ENCODE data around the gene DPP10.
"Not testable (repeated sequence)": the region's sequence is repeated elsewhere in the genome, so short reads cannot be mapped to it uniquely, and the experiment has no call there.

Gene DPP10

DNA sequence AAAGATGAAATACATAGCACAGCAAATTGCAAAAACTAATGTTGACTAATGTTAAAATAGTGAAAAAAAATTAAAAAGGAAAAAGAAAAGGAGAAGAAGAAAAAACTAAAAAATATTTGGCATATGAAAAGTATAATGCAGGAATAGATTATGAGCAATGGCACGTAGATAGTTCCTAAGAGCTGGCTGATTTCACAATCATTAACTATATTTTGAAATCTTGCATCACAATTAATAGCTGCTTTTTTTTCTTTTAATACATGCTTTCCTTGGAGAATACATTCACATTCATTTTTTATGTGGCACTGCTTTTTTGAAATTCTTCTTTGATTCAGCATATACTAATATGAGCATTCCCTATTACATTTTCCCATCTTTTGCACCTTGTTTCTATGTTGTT is 299.8 kb downstream of the DPP10 start:
- Histone ChIP-seq H3K9me3 (ENCODE audit: insufficient read depth, low read length) (no peaks in the 10 kb centered on the region), H3K4me1 (ENCODE audit: insufficient read depth, insufficient read length) (no peaks in the 10 kb centered on the region), H3K27me3 (ENCODE audit: insufficient read depth, insufficient read length) (no peaks in the 10 kb centered on the region), H3K9ac (ENCODE audit: insufficient read length, low read depth) (no peak overlapping the region), H3K4me3 (ENCODE audit: insufficient read length, low read depth) (no peak overlapping the region), H3K36me3 (ENCODE audit: insufficient read depth, insufficient read length, low read length) (no peaks in the 10 kb centered on the region)
- TF ChIP-seq YY1 (IDR thresholded peaks at IDR 0.05; ENCODE audit: insufficient read depth, insufficient read length) (no peak), ZNF274 (IDR thresholded peaks at IDR 0.05; ENCODE audit: low read depth, low read length) (no peak), SUZ12 (IDR thresholded peaks at IDR 0.05; ENCODE audit: extremely low read depth, insufficient read depth, insufficient read length) (no peak)
- DNase-seq (ENCODE audit: low read depth, low spot score), result no peak

DNA sequence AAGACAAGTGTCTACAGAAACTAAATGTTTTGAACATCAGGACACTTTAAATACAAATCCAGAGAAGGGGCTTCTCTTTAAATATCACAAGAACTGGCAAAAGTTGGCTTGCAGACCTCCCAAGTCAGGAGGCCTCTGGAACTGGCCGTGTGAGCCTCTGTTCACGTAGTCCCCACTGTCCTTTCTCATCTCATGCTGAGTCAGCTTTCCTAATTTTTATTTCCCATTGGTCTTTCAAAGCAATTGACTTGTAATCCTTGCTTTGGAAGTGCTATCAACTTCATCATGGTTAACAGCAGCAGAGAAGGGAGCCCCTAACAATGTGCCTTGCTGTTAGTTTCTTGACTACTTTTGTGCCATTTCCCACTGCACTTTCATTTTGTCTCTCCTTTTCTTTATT is 303.3 kb downstream of the DPP10 start:
- Histone ChIP-seq H3K4me3 (ENCODE audit: insufficient read length, low read depth) (no peak overlapping the region), H3K9ac (ENCODE audit: insufficient read length, low read depth) (no peak overlapping the region), H3K9me3 (ENCODE audit: insufficient read depth, low read length) (no peaks in the 10 kb centered on the region), H3K36me3 (ENCODE audit: insufficient read depth, insufficient read length, low read length) (no peaks in the 10 kb centered on the region), H3K4me1 (ENCODE audit: insufficient read depth, insufficient read length) (no peaks in the 10 kb centered on the region), H3K27me3 (ENCODE audit: insufficient read depth, insufficient read length) (no peaks in the 10 kb centered on the region)
- no peak for TF ChIP-seq SUZ12 (IDR thresholded peaks at IDR 0.05; ENCODE audit: extremely low read depth, insufficient read depth, insufficient read length)
- no peak for TF ChIP-seq YY1 (IDR thresholded peaks at IDR 0.05; ENCODE audit: insufficient read depth, insufficient read length)
- no peak for TF ChIP-seq ZNF274 (IDR thresholded peaks at IDR 0.05; ENCODE audit: low read depth, low read length)
- no peak for DNase-seq (ENCODE audit: low read depth, low spot score)

DNA sequence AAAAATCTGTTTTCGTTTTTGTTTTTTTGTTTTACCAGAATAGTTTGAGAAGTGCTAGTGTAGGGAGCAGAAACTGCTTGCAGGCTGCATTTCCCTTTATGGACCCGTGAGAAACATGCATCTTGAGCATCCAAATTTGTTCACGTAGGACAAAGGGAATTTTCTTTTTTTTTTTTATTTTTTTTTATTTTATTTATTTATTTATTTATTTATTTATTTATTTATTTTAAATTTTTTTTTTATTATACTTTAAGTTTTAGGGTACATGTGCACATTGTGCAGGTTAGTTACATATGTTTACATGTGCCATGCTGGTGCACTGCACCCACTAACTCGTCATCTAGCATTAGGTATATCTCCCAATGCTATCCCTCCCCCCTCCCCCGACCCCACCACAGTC is 305.7 kb downstream of the DPP10 start:
- H3K9me3 ChIP-seq (ENCODE audit: insufficient read depth, low read length); H3K4me3 ChIP-seq (ENCODE audit: insufficient read length, low read depth); H3K27me3 ChIP-seq (ENCODE audit: insufficient read depth, insufficient read length); H3K36me3 ChIP-seq (ENCODE audit: insufficient read depth, insufficient read length, low read length); DNase-seq (ENCODE audit: low read depth, low spot score); H3K9ac ChIP-seq (ENCODE audit: insufficient read length, low read depth); H3K4me1 ChIP-seq (ENCODE audit: insufficient read depth, insufficient read length): not testable (repeated sequence)

DNA sequence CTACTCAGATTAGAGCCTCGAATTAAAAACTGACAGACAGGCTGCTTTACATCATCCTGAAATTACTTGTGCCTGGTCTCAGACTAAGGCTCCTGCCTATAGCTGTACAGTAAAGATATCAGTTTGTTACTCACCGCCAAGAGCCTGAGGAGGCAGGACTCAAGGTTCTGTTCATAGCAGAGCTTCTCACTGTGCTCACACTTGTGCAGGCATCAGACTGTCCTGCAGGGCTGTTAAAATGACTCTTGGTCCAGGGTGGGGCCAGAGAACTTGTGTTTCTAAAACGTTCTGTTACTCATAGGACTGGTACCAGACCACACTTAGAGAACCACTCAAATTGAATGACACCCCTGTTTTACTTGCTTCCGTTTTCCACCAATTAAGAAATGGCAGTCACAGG is 310.0 kb downstream of the DPP10 start:
- no peaks in the 10 kb centered on the region for H3K4me1 ChIP-seq (ENCODE audit: insufficient read depth, insufficient read length)
- H3K9ac ChIP-seq (ENCODE audit: insufficient read length, low read depth), result no peak overlapping the region
- no peaks in the 10 kb centered on the region for H3K36me3 ChIP-seq (ENCODE audit: insufficient read depth, insufficient read length, low read length)
- no peak overlapping the region for H3K4me3 ChIP-seq (ENCODE audit: insufficient read length, low read depth)
- no peaks in the 10 kb centered on the region for H3K27me3 ChIP-seq (ENCODE audit: insufficient read depth, insufficient read length)
- TF ChIP-seq ZNF274 (IDR thresholded peaks at IDR 0.05; ENCODE audit: low read depth, low read length), result no peak
- TF ChIP-seq SUZ12 (IDR thresholded peaks at IDR 0.05; ENCODE audit: extremely low read depth, insufficient read depth, insufficient read length), result no peak
- TF ChIP-seq YY1 (IDR thresholded peaks at IDR 0.05; ENCODE audit: insufficient read depth, insufficient read length), result no peak
- no peaks in the 10 kb centered on the region for H3K9me3 ChIP-seq (ENCODE audit: insufficient read depth, low read length)
- DNase-seq (ENCODE audit: low read depth, low spot score), result no peak

DNA sequence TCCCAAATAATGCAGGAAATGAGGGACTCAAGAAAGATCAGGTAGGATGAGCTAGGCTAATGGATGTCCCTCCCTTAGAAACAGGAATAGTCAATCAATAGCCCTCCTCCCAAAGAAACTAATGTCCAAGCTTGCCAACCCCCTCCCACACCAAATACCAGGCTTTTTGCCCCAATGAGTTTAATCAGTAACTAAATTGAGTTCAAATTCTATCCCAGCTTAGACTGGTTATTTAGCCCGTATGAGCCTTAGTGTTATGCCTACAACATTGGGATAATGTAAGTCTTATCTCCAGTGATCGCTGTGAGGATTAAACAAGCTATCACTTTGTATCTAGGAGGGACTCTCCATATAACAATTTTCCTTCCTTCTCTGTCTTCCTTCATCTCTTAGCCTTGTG is 310.7 kb downstream of the DPP10 start:
- TF ChIP-seq SUZ12 (IDR thresholded peaks at IDR 0.05; ENCODE audit: extremely low read depth, insufficient read depth, insufficient read length) (no peak), YY1 (IDR thresholded peaks at IDR 0.05; ENCODE audit: insufficient read depth, insufficient read length) (no peak), ZNF274 (IDR thresholded peaks at IDR 0.05; ENCODE audit: low read depth, low read length) (no peak)
- no peaks in the 10 kb centered on the region for H3K9me3 ChIP-seq (ENCODE audit: insufficient read depth, low read length)
- no peaks in the 10 kb centered on the region for H3K36me3 ChIP-seq (ENCODE audit: insufficient read depth, insufficient read length, low read length)
- H3K4me3 ChIP-seq (ENCODE audit: insufficient read length, low read depth), result no peak overlapping the region
- DNase-seq (ENCODE audit: low read depth, low spot score), result no peak
- no peaks in the 10 kb centered on the region for H3K4me1 ChIP-seq (ENCODE audit: insufficient read depth, insufficient read length)
- H3K9ac ChIP-seq (ENCODE audit: insufficient read length, low read depth), result no peak overlapping the region
- no peaks in the 10 kb centered on the region for H3K27me3 ChIP-seq (ENCODE audit: insufficient read depth, insufficient read length)

DNA sequence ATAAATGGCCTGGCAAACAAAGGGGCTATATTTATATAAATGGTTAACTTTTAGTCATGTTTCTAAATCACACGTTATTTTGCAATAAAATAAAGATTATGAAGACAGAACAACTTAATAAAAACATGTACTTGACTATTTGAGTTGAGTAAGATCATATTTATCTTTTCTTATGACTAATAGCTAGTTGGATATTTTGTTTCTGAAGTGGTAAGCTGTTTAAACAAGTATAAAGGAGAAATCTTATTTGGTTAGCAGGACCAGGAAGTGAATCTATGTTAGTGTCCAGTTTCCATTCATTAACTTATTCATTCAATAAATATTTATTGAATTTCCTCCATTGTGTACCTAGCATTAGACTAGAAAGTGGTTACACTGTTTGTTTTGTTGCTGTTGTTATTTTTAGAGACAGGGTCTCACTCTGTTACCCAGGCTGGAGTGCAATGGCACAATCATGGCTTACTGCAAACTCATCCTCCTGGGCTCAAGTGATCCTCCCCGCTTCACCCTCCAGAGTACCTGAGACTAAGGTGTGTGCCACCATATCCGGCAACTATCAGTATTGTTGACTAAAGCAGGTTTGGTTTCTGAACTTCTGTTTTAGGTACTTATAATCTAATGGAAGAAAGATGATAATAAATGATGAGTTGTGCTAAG is 312.6 kb downstream of the DPP10 start:
- Histone ChIP-seq H3K36me3 (ENCODE audit: insufficient read depth, insufficient read length, low read length) (no peaks in the 10 kb centered on the region), H3K9me3 (ENCODE audit: insufficient read depth, low read length) (no peaks in the 10 kb centered on the region), H3K4me1 (ENCODE audit: insufficient read depth, insufficient read length) (no peaks in the 10 kb centered on the region), H3K9ac (ENCODE audit: insufficient read length, low read depth) (no peak overlapping the region), H3K4me3 (ENCODE audit: insufficient read length, low read depth) (no peak overlapping the region), H3K27me3 (ENCODE audit: insufficient read depth, insufficient read length) (no peaks in the 10 kb centered on the region)
- no peak for DNase-seq (ENCODE audit: low read depth, low spot score)
- TF ChIP-seq YY1 (IDR thresholded peaks at IDR 0.05; ENCODE audit: insufficient read depth, insufficient read length), result no peak
- TF ChIP-seq SUZ12 (IDR thresholded peaks at IDR 0.05; ENCODE audit: extremely low read depth, insufficient read depth, insufficient read length), result no peak
- no peak for TF ChIP-seq ZNF274 (IDR thresholded peaks at IDR 0.05; ENCODE audit: low read depth, low read length)

DNA sequence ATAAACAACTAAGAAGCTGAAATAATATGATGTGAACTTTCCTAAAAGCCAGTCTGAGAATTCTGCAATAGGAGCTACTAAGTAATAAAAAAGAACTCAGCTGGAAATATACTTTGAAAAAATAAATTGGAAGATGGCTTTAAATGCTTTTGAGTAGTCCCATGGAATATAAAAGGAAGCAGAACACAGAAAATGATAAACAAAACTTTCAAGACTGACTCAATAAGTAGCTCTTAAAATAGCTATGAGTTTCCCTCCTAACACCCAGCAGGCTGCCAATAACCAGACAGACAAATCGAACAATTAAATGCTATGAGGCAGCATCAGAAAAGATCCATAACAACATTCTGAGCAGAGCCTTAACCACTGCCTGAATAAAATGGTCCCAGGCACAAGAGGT is 319.9 kb downstream of the DPP10 start:
- DNase-seq (ENCODE audit: low read depth, low spot score), result no peak
- H3K4me3 ChIP-seq (ENCODE audit: insufficient read length, low read depth), result no peak overlapping the region
- no peaks in the 10 kb centered on the region for H3K9me3 ChIP-seq (ENCODE audit: insufficient read depth, low read length)
- H3K9ac ChIP-seq (ENCODE audit: insufficient read length, low read depth), result no peak overlapping the region
- H3K4me1 ChIP-seq (ENCODE audit: insufficient read depth, insufficient read length), result no peaks in the 10 kb centered on the region
- TF ChIP-seq ZNF274 (IDR thresholded peaks at IDR 0.05; ENCODE audit: low read depth, low read length) (no peak), YY1 (IDR thresholded peaks at IDR 0.05; ENCODE audit: insufficient read depth, insufficient read length) (no peak), SUZ12 (IDR thresholded peaks at IDR 0.05; ENCODE audit: extremely low read depth, insufficient read depth, insufficient read length) (no peak)
- H3K36me3 ChIP-seq (ENCODE audit: insufficient read depth, insufficient read length, low read length), result no peaks in the 10 kb centered on the region
- no peaks in the 10 kb centered on the region for H3K27me3 ChIP-seq (ENCODE audit: insufficient read depth, insufficient read length)

DNA sequence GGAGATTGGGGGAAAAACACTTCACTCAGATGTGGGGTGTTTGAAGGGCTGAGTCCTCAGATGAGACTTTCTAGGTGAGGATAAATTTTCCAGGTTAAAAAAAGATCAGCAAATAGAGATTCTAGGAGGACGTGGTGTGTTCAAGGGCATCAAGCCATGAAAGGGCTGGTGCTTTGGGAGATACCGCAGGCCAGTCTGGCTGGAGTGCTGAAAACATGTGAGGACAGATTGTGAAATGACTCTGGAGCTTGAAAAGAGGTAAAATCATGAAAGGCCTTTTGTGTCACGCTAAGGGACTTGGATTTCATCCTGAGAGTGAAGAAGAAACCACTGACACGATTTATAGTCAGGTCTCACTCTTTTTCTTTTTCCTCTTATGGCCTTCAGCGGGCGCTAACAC is 320.5 kb downstream of the DPP10 start:
- H3K27me3 ChIP-seq (ENCODE audit: insufficient read depth, insufficient read length), result no peaks in the 10 kb centered on the region
- H3K9ac ChIP-seq (ENCODE audit: insufficient read length, low read depth), result no peak overlapping the region
- no peaks in the 10 kb centered on the region for H3K4me1 ChIP-seq (ENCODE audit: insufficient read depth, insufficient read length)
- H3K36me3 ChIP-seq (ENCODE audit: insufficient read depth, insufficient read length, low read length), result no peaks in the 10 kb centered on the region
- TF ChIP-seq YY1 (IDR thresholded peaks at IDR 0.05; ENCODE audit: insufficient read depth, insufficient read length) (no peak), ZNF274 (IDR thresholded peaks at IDR 0.05; ENCODE audit: low read depth, low read length) (no peak), SUZ12 (IDR thresholded peaks at IDR 0.05; ENCODE audit: extremely low read depth, insufficient read depth, insufficient read length) (no peak)
- H3K4me3 ChIP-seq (ENCODE audit: insufficient read length, low read depth), result no peak overlapping the region
- no peaks in the 10 kb centered on the region for H3K9me3 ChIP-seq (ENCODE audit: insufficient read depth, low read length)
- DNase-seq (ENCODE audit: low read depth, low spot score), result no peak

All from NT2/D1 (cell line).